ENCODE data around the gene CHMP4A. TPM values are rescaled to one million over a fixed set of nuclear protein-coding genes. Genes with fewer than 3 reads are reported as not detected.

CHMP4A gene
- total RNA-seq, 1 donor from 2014 or later = 5.3 TPM

Other genes with a start within 250 kb of the CHMP4A start
- 13.2 TPM for gene DHRS4L2, start 224.6 kb downstream of the CHMP4A start, total RNA-seq (ENCODE audit: insufficient read depth, low replicate concordance)
- 1.2 TPM for gene CARMIL3, start 161.5 kb downstream of the CHMP4A start, total RNA-seq (ENCODE audit: insufficient read depth, low replicate concordance)
- 2.4 TPM for gene CPNE6, start 141.9 kb downstream of the CHMP4A start, total RNA-seq (ENCODE audit: insufficient read depth, low replicate concordance)
- gene PCK2, start 119.2 kb downstream of the CHMP4A start, total RNA-seq (ENCODE audit: insufficient read depth, low replicate concordance) = 13.2 TPM
- 37.3 TPM for gene DCAF11, start 98.7 kb downstream of the CHMP4A start, total RNA-seq (ENCODE audit: insufficient read depth, low replicate concordance)
- gene NRL, start 98.5 kb downstream of the CHMP4A start, total RNA-seq (ENCODE audit: insufficient read depth, low replicate concordance) = 0.24 TPM
- gene FITM1, start 82.8 kb downstream of the CHMP4A start, total RNA-seq (ENCODE audit: insufficient read depth, low replicate concordance) = 3.6 TPM
- 35.4 TPM for gene PSME1, start 77.3 kb downstream of the CHMP4A start, total RNA-seq (ENCODE audit: insufficient read depth, low replicate concordance)
- 25.3 TPM for gene EMC9, start 71.9 kb downstream of the CHMP4A start, total RNA-seq (ENCODE audit: insufficient read depth, low replicate concordance)
- 17.1 TPM for gene PSME2, start 66.9 kb downstream of the CHMP4A start, total RNA-seq (ENCODE audit: insufficient read depth, low replicate concordance)
- 22.6 TPM for gene RNF31, start 66.0 kb downstream of the CHMP4A start, total RNA-seq (ENCODE audit: insufficient read depth, low replicate concordance)
- 133 TPM for gene IRF9, start 52.2 kb downstream of the CHMP4A start, total RNA-seq (ENCODE audit: insufficient read depth, low replicate concordance)
- gene REC8, start 41.4 kb downstream of the CHMP4A start, total RNA-seq (ENCODE audit: insufficient read depth, low replicate concordance) = 10.1 TPM
- 7.7 TPM for gene IPO4, start 24.7 kb downstream of the CHMP4A start, total RNA-seq (ENCODE audit: insufficient read depth, low replicate concordance)
- gene TM9SF1, start 18.0 kb downstream of the CHMP4A start, total RNA-seq (ENCODE audit: insufficient read depth, low replicate concordance) = 49.6 TPM
- not detected for gene TSSK4, start 7.8 kb downstream of the CHMP4A start, total RNA-seq (ENCODE audit: insufficient read depth, low replicate concordance)
- gene MDP1, start 2.6 kb upstream of the CHMP4A start, total RNA-seq (ENCODE audit: insufficient read depth, low replicate concordance) = 3.9 TPM
- gene NEDD8, start 18.9 kb upstream of the CHMP4A start, total RNA-seq (ENCODE audit: insufficient read depth, low replicate concordance) = 68.6 TPM
- gene GMPR2, start 19.4 kb upstream of the CHMP4A start, total RNA-seq (ENCODE audit: insufficient read depth, low replicate concordance) = 49.4 TPM
- gene TINF2, start 29.1 kb upstream of the CHMP4A start, total RNA-seq (ENCODE audit: insufficient read depth, low replicate concordance) = 33.2 TPM
- 9.4 TPM for gene TGM1, start 49.7 kb upstream of the CHMP4A start, total RNA-seq (ENCODE audit: insufficient read depth, low replicate concordance)
- gene RABGGTA, start 58.1 kb upstream of the CHMP4A start, total RNA-seq (ENCODE audit: insufficient read depth, low replicate concordance) = 14.0 TPM
- gene DHRS1, start 86.3 kb upstream of the CHMP4A start, total RNA-seq (ENCODE audit: insufficient read depth, low replicate concordance) = 45.3 TPM
- gene NOP9, start 86.4 kb upstream of the CHMP4A start, total RNA-seq (ENCODE audit: insufficient read depth, low replicate concordance) = 12.5 TPM
- 4.8 TPM for gene CIDEB, start 94.5 kb upstream of the CHMP4A start, total RNA-seq (ENCODE audit: insufficient read depth, low replicate concordance)
- 8.9 TPM for gene LTB4R2, start 96.7 kb upstream of the CHMP4A start, total RNA-seq (ENCODE audit: insufficient read depth, low replicate concordance)
- 1.4 TPM for gene LTB4R, start 98.0 kb upstream of the CHMP4A start, total RNA-seq (ENCODE audit: insufficient read depth, low replicate concordance)
- gene ADCY4, start 121.6 kb upstream of the CHMP4A start, total RNA-seq (ENCODE audit: insufficient read depth, low replicate concordance) = 8.2 TPM
- gene RIPK3, start 126.5 kb upstream of the CHMP4A start, total RNA-seq (ENCODE audit: insufficient read depth, low replicate concordance) = 5.3 TPM
- gene NFATC4, start 154.7 kb upstream of the CHMP4A start, total RNA-seq (ENCODE audit: insufficient read depth, low replicate concordance) = 40.0 TPM
- gene NYNRIN, start 185.5 kb upstream of the CHMP4A start, total RNA-seq (ENCODE audit: insufficient read depth, low replicate concordance) = 30.8 TPM
- 4.1 TPM for gene CBLN3, start 216.2 kb upstream of the CHMP4A start, total RNA-seq (ENCODE audit: insufficient read depth, low replicate concordance)
- gene KHNYN, start 216.5 kb upstream of the CHMP4A start, total RNA-seq (ENCODE audit: insufficient read depth, low replicate concordance) = 80.2 TPM
- 11.1 TPM for gene SDR39U1, start 229.3 kb upstream of the CHMP4A start, total RNA-seq (ENCODE audit: insufficient read depth, low replicate concordance)

Data from umbilical cord (tissue), 1 donor.